GF-D8 (cell line): ENCODE data around the gene GAS7.

ENCODE experiments used
- DNase-seq: peaks from one replicate; lab custom pipeline; 2025; lab: John Stamatoyannopoulos, UW

The GAS7 gene

DNA sequence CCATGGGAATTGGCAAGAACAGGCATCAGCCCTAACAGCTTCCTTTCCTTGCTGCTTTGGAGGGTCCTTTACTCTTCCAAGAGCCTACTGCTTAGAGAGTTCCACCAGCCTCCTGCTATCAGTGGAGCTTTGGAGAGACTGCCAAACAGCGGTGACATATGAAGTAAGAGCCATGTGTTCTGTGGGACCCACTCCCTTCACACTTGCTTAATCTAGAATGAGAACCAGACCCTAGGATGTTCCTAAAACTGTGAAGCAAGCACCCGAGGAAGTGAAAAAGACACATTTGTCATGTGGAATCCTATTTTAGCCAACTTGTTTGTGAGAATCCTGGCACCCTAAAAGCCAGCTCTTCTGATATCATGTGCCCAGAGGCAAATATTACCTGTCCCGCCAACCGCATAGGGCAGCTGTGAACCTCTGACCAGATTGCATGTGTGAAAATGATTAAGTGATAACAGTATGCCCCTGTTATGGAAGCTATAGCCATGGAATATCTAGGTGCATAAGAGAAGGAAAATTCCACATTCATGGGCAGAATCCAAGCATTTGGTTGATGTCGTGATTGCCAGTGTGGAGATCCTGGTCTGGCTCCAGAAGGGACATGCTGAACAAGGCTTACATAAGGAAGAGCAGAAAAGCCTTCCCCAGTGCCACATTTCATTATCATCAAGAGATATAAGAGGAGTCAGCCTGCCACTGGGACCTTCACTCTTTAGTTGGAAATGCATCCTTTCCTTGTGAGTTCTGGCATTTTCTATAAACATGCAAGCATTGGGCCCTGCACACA lies 312.1 kb downstream of the GAS7 start:
- DNase-seq = no peak

DNA sequence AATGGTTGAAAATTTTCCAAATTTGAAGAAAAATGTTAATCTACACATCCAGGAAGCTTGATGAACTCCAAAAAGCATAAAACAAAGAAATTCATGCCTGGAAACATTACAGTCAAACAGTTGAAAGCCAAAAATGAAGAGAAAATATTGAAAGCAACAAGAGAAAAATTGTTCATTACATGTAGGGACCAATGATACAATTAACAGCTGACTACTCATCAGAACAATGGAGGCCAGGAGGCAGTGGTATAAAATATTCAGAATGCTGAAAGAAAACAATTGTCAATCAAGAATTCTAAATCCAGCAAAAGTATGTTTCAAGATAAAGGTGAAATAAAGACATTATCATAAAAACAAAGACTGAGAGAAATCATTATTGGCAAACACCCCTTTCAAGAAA lies 315.0 kb downstream of the GAS7 start:
- no peak for DNase-seq

DNA sequence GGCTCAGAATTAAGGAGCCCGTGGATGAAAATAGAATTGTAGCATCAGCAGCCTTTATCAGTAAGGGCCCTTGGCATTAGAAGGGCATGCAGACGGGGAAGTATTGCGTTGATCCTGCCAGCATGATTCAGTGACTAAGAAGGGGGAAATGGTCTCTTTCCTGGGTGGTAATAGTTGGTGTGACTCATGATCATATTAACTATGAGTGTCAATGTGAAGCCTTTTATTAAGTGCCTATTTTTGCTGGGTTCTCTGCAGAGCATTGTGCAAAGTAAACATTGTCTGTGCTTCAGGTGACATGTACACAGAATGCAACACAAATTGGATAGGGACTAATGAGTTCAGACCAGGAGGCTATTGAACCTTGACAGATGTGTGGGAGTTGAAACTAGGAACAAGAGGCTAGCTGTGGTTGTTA lies 317.8 kb downstream of the GAS7 start:
- no peak for DNase-seq

DNA sequence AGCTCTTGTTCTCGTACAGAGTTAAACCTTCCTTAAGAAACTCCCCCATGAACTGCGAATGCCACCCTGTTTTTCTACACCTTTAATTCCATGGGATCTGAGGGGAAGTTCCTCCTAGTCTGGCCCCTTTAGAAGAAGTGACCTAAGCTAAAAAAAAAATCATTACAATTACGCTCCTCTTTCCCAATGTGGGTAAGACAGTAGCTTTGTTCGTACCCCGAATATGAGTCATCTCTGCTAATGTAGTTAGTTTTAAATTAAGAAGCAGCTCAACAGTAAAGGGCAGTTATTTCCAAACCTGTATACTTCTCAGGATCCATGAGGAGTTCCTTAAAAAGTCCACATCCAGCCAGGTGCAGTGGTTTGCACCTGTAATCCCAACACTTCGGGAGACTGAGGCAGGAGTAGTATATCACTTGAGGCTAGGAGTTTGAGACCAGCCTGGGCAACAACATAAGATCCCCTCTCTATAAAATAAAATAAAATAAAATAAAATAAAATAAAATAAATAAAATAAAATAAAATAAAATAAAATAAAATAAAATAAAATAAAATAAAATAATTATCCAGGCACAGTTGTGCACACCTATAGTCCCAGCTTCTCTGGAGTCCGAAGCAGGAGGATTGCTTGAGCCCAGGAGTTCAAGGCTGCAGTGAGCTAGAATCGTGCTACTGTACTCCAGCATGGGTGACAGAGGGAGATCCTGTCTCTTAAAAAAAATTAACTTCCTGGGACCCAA lies 319.4 kb downstream of the GAS7 start:
- no peak for DNase-seq

DNA sequence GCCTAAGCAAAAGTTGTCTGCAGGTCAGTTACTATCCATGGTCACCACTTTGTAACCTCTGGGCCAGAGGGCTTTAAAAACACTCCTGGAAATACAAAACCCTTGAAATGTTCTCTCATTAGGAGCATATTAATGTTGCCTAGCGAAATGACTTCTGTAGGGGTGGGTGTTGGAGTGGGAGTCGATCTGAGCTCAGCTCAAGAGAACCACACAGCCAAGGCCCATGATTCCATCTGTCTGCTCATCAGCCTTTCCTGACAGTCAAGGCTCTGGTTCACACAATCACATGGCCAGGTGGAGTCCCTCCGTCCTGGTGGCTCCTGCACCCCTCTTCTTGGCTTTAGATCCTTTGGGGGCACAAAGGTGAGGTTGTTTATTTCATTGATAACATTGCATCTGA lies 320.1 kb downstream of the GAS7 start:
- DNase-seq = no peak

DNA sequence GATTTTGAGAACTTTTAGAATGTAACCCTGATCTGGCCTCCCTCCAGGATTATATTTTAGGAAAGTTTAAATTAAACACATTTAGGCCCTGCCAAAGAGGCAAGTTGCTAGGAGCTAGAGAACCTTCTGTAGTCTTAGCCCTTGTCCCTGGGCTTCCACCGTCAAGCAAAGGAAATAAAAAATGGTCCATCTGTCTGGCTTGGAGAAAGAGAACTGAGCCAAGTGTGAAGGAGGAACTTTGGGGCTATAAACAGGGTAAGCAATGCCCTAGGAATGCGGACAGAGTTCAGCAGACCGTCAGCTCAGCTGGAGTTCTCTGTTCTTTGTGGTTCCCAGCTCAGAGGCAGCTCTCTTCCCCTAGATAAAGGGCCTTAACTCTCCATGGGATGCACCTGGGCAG lies 323.0 kb downstream of the GAS7 start:
- DNase-seq = no peak

DNA sequence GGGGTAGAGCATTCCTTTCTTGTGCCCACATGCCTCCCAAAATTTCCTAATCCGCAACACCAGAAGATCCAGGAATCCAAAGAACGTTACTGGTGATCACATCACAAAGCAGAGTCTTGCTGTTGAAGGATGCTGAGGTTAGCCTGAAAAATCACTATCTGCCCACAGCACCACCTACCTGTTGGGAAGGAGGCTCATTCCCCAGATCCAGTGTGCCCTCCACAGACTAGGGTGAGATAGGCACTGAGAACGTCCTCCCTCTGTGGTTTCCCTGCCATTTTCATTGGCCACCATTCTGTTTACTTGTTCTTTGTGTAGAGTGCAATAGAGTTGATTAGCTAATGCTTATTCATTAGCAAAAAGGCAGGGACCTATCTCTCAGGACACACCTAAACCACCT lies 323.7 kb downstream of the GAS7 start:
- DNase-seq = no peak

DNA sequence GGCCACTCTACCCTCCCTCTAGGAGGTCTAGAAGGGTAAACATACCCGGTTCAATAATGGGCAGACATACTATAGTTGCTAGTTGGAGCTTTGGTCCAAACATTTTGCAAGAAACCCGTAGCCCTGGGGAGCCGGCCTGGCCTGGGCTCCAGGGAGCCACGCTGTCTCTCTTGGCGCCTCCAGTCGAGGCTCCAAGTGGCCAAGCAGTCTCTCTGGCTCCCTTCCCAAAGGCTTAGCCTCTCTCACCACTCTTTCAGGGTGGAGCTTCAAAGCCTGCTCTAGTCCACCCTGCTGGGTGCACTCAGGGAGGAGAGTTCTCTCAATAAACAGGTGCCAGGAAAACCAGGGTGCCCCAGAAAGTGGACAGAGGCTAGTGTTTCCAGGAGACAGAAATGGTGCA lies 325.6 kb downstream of the GAS7 start:
- no peak for DNase-seq

DNA sequence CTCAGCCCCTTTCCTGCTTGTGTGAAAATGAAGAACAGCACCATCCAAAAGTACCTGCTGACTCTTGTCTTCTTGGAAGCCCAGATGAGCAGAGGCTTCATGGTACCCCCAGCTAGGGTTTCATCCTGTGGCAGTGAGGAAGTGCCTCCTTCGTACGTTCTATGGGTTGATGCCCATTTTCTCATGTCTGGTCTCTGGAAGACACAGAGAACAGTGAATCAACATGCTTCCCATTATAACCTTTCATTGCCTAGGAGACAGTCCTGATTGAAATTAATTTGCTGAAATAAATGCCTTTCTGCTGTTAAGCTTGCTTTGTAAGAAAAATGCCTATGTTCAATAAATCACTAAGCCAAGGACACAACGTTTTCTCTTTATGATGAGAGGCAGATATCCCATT lies 329.9 kb downstream of the GAS7 start:
- DNase-seq = no peak

DNA sequence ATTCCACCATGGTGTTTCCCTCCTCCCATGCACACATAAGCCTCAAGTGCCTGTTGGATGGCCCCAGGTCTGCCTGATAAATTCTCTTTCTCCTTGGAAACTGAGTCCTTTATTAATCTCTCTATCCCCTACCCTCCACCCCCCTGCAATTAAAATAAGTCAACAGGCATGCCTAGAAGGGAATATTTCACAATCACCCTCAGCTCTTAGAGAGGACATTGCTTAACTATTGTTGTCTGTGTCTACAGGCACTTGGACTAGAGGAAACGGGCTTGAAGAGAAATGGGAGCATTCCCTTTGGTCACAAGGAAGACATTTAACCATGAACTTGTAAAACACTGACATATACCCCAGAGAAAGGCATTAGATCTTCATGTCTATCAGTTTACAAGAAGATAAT lies 332.8 kb downstream of the GAS7 start:
- DNase-seq = peak; percentile 26

DNA sequence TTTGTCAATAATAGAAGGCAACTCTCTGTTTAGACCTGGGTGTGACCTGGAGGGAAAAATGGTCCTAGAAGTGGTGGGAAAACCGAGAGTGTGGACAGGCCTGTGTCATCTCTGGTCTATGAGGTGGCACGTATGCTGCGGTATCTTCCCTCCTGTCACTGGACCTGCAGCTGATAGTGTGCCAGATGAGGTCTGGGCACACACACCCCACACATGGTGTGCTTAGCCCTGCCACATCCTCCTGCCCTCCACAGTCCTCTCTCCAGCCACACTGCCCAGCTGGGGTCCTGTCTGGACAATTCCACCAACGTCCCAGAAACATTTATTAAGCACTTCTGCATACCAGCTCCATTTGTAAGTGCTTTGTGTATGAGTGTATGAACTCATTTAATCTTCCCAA lies 335.5 kb downstream of the GAS7 start:
- DNase-seq = no peak

DNA sequence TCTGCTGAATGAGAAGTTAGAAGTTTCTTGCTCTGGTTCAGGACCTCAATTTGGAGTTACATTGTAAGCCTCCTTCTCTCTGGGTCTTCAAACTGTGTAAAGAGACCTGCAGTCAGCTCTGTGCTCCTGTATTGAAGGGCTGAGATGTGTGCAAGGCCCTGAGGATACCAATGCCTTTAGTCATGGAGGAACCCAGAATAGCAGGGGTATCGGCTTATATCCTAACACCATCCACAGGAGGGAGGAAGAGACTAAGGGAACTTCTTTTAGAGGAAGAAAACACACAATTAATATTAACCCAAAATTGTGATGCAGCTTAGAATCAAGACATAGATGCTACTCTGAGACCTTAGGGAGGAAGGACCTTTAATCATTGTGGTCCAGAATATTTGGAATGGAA lies 336.2 kb downstream of the GAS7 start:
- no peak for DNase-seq

DNA sequence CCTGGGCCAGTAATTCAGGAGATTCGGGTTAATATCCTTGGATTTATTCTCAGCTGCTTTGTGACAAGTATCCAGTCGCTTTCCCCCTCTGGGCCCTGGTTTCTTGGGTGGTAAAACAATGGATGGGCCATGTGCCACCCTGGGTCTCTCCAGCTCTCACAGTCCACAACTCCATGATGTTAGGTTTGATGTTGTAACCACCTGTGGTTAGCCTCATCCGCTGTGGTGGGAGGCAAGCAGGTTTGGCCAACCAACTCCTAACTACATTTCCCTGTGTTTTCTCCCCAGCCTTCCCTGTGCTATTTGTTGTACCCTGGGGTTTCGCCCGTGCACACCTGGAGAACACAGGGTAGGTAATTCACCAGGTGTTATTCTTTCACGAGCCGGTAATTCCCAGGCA lies 337.6 kb downstream of the GAS7 start:
- DNase-seq = peak; percentile 19
